NOMO-1 treated with dmso at 0.1 percent for 144 hours (cell line): ENCODE data around the gene ELL.
A peak's percentile ranks its signal among the peaks of the same experiment; 100 is the strongest.
"Not testable (repeated sequence)": the region's sequence is repeated elsewhere in the genome, so short reads cannot be mapped to it uniquely, and the experiment has no call there.

Experiments
- DNase-seq: peaks from one replicate; lab custom pipeline; 2025; ENCODE audit not compliant: unreplicated experiment; lab: John Stamatoyannopoulos, UW

Gene ELL

DNA sequence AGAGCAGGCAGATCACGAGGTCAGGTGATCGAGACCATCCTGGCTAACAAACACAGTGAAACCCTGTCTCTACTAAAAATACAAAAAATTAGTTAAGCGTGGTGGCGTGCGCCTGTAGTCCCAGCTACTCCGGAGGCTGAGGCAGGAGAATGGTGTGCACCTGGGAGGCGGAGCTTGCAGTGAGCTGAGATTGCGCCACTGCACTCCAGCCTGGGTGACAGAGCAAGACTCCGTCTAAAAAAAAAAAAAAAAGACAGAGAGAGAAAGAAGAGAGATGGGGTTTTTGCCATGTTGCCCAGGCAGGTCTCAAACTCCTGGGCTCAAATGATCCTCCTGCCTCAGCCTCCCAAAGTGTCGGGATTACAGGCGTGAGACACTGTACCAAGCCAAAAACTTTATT, 116.1 kb downstream of the ELL start:
- DNase-seq: not testable (repeated sequence)

DNA sequence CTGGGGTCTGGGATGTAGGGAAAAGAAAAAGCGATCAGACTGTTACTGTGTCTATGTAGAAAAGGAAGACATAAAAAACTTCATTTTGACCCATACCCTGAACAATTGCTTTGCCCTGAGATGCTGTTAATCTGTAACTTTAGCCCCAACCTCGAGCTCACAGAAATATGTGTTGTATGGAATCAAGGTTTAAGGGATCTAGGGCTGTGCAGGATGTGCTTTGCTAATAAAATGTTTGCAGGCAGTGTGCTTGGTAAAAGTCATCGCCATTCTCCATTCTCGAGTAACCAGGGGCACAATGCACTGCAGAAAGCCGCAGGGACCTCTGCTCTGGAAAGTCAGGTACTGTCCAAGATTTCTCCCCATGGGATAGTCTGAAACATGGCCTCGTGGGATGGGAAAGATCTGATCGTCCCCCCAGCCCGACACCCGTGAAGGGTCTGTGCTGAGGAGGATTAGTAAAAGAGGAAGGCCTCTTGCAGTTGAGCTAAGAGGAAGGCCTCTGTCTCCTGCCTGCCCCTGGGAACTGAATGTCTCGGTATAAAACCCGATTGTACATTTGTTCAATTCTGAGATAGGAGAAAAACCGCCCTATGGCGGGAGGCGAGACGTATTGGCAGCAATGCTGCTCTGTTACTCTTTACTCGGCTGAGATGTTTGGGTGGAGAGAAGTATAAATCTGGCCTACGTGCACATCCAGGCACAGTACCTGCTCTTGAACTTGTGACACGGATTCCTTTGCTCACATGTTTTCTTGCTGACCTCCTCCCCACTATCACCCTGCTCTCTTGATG, 119.2 kb downstream of the ELL start:
- DNase-seq: peak; percentile 3

DNA sequence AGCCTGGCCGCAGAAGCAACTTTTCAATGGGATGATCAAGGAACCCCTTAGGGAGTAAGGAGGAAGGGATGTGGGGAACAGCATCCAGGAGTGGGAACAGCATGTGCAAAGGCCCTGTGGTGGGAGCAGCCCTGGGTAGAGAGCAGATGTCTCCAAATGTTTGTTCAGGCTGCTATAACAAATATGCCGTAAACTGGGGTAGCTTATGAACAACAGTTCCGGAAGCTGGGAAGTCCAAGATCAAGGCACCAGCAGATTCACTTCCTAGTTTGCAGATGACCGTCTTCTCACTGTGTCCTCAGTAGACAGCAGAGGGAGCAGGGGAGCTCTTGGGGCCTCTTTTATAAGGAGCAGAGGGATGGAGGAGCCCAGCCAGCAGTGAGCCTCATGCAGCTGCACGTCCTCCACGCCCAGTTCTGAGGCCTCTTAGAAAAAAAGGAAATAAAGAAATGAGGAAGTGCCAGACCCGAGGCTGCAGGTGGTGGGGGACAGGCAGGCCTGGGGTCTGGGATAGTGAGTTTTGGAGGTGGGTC, 120.2 kb downstream of the ELL start:
- peak; percentile 98 for DNase-seq

- no peak for DNase-seq
Observed at GRCh38 chr19:18399008-18399407, 122.9 kb downstream of the ELL start.

- peak; percentile 98 for DNase-seq
Observed at GRCh38 chr19:18397242-18398202, 124.3 kb downstream of the ELL start, which contains the start of gene LRRC25. Gene LRRC25 (minus strand): TSS chr19:18397622. CDS start chr19:18396963, 659 bp downstream.

- DNase-seq: no peak
Observed at GRCh38 chr19:18396471-18397241, 125.2 kb downstream of the ELL start.

DNA sequence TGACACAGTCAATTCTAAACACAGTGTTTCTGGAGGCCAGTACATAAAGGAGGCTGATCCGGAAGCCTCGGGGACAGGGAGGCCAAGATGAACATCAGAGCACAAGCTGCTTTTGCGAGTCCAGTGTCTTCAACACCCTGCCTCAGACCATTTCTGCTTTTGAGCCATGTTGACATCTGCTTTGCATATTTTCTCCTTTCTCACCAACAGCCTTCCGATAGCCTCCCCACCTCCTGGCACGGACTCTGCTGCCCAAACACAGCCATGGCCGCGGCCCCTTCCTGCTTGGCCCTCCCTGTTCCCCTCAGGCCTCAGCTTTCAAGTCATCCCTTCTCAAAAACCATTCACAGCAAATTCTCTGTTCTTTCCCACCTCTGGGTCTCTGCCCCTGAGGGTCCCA, 128.0 kb downstream of the ELL start:
- peak; percentile 11 for DNase-seq

- no peak for DNase-seq
Observed at GRCh38 chr19:18392926-18393325, 128.9 kb downstream of the ELL start.
